Suppressor macrophage treated with lipopolysaccharide for 4 hours (primary cell): Measurements from ENCODE around the gene MC2R.

Experiments used
- DNase-seq: peaks from one replicate; pipeline ENCODE4 v3.0.0-alpha.2; 2020

The MC2R gene

GRCh38 chr18:13915391-13915790 is at the start of gene MC2R:
MC2R (minus strand) TSS chr18:13915536; CDS start chr18:13885518, 30,018 bp downstream.
- DNase-seq = no peak

GRCh38 chr18:13945811-13946210 is 30.5 kb upstream of the MC2R start:
- no peak for DNase-seq

DNA sequence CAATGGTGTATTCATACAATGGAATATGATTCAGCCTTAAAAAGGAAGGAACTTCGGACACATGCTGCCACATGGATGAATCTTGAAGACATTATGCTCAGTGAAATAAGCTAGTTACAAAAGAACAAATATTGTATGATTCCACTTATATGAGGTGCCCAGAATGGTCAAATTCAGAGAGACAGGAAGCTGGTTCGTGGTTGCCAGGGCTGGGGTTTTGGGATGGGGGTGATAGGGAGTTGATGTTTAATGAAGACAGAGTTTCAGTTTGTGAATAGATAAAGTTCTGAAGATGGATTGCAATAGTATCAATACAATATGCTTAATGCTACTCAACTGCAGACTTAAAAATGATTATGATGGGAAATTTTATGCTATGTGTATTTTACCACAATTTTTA is 28.0 kb upstream of the MC2R start:
- no peak for DNase-seq

DNA sequence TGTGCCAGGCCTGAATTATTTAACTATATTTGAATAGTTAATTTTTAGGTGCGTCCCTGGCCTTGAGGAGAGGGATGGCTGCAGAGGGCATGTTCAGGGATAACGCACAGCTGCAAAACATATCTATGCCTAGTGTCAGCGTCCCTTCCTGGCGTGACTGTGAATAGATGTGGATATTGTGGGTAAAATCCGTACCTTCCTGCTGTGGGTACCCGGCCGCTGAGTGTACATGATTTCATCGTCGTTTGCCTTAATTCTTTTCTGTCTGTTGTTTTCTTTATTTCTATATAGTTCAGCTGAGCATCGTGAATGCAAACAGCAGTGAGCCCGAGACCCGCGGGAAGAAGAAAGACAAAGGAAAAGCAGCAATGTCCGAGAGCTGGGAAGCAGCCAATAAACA is 25.0 kb upstream of the MC2R start:
- no peak for DNase-seq

DNA sequence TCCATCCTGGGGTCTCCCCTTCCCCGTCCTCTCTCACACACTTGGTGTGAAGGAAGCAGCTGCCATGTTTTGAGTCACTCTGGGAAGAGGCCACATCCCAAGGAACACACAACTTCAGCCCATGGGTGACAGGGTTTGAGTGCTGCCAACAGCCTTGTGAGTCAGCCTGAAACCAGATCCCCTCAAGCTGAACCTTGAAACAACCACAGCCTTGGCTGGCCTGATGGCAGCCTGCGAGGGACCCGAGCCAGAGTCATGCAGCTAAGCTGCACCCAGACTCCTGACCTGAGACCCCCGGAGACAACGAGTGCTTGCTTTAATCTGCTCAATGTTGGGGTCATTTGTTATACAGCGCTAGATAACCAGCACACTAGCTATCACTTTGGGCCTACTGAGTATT is 19.3 kb upstream of the MC2R start:
- no peak for DNase-seq

DNA sequence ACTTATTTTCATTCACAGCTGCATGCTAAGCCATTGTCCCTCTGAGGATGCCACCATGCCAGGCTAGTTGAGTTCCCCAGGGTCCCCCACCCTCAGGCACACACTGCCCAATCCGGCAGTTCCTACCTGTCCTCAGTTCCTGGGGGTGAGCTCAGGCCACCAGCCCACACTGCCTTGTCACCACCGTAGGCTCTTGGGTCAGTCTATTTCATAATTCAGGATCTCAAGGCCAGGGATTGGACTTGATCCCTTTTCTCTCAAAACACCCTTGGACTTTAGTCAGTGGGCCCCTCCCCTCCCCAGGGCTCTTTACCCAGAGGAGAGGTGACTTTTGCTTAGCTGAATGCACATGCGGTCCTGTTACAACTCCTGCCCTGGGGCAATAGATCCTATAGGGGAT is 18.7 kb upstream of the MC2R start:
- DNase-seq = no peak

- no peak for DNase-seq
Measured at GRCh38 chr18:13932285-13933025, 17.1 kb upstream of the MC2R start.

- DNase-seq = no peak
Measured at GRCh38 chr18:13930964-13931363, 15.6 kb upstream of the MC2R start.

DNA sequence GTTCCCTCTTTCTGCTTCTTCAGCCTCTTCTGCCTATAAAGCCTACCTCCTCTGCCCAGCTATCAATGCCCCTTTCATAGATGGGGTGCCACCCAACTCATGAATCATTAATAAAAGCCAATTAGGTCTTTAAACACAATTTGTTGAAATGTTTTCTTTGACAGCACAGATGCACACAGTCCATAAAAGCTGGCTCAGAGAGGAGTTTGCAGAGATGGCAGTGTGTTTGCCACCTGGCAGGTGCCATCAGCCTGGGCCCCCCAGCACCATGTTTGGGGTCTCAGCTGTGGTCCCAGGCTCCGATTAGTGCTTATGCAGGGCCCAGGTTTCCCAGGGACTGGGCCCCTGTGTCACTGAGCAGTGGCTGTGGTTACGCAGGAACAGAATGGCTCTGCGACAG is 7.9 kb upstream of the MC2R start:
- no peak for DNase-seq

- no peak for DNase-seq
Measured at GRCh38 chr18:13918898-13919297, 3.6 kb upstream of the MC2R start.

DNA sequence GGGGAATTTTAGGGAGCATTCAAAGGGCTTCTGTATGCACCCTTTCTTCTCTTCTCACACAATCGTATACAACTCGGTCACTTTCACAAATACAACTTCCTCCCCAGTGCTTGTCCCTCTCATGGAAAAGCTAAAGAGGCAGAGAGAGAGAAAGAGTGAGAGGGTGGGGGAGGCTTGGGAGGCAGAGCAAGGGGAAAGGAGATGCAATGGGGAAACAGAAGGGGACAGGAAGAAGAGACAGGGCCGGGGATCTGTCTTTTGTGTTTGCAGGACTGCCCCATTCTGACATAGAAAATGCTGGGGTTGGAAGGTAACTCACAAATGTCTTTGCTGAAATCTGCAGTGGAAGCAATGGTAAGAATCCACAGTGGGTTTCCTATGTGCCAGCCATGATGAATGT is 2.1 kb upstream of the MC2R start:
- DNase-seq = no peak

GRCh38 chr18:13916559-13916958 is 1.2 kb upstream of the MC2R start:
- DNase-seq = no peak

DNA sequence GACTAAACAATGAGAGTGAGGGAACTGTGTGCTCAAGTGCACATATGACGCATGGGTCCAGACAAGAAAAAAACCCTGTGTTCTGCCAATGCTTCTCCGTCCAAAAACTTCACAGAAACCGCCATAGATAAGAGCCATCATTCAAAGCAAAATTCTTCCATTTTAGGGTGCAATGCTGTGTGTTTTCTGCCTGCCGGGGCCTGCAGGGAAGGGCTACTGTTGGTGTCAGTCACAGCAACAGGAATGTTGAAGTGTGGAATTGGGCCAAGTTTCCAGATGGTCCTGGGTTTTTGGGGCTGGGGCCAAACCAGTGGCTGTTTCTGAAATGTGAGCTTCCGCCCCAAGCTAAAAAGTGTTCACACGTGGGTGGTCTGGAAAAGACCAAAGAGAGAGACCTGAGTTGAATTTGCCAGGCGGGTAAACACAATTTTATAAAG is 677 bp upstream of the MC2R start:
- no peak for DNase-seq

- DNase-seq = no peak
Measured at GRCh38 chr18:13914756-13915155, 580 bp downstream of the MC2R start.

DNA sequence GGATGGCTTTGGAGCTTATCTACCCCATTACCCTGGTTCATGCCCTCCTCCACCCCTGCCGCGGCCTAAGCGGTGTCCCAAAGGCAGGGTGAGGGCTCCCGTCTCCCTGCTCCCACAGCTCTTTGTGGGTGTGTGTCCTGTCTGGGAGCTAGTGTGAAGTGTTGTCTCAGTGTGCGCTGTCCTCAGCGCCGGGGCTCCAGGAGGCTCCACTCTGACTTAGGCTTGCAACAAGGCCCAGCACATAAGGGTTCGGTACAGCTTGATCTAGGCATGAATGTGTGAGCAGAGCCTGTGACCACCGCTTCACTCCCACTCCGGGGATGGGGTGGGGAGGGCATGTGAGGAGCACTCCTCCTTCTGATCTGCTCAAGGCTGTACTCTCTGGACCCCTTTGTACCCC is 1.2 kb downstream of the MC2R start:
- DNase-seq = no peak

GRCh38 chr18:13913205-13913604 is 2.1 kb downstream of the MC2R start:
- no peak for DNase-seq

GRCh38 chr18:13912601-13913000 is 2.7 kb downstream of the MC2R start:
- no peak for DNase-seq

DNA sequence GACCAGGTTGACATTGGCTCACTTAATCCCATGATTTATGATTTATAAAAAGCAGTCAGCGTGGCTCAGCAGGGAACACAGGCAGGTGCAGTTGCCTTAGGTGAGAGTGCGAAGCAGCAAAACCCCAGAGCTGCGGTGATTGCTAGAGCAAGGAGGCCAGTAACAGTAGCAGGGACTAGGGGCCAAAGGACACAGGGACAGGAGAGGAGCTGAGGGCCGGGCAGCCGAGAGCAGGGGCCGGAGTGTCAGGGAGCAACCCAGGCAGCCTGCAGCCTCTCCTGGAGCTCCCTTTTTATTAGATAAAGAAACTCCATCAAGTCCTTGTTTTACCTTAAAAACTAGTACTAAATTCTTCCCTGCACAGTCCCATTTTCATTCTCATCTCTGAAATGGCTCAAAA is 4.3 kb downstream of the MC2R start:
- no peak for DNase-seq

- no peak for DNase-seq
Measured at GRCh38 chr18:13910501-13910900, 4.8 kb downstream of the MC2R start.

DNA sequence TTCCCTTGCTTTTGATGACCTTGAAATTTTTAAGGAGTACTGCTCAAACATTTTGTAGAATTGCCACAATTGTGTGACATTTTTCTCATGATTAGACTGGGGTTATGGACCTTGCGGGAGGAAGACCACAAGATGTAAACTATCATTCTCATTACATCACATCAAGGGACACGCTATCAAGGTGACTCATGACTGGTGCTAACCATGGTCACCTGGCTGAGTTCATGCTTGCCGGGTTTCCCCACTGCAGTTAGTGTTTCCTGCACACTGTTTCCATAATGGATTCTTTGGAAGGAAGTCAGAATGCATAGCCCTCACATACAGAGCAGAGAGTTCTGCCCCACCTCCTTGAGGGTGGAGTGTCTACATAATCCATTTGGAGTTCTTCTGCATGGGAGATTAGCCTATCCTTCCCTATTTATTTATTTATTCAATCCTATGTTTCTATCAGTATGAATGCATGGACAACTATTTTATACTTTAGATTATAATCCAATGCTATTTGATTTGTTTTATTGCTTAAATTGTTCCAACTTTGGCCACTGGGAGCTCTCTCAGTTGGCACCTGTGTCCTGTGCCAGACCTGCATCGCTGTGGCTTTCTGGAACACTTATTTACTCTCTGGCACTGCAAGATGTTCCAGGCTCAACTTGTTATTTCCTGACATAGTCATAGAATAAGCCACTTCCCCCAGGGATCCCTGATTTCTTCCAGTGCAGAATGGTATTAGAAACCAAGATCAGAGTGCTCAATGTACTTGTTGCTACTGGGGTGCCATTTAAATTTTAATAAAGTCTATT is 6.0 kb downstream of the MC2R start:
- no peak for DNase-seq

GRCh38 chr18:13900633-13901032 is 14.7 kb downstream of the MC2R start:
- DNase-seq = no peak

DNA sequence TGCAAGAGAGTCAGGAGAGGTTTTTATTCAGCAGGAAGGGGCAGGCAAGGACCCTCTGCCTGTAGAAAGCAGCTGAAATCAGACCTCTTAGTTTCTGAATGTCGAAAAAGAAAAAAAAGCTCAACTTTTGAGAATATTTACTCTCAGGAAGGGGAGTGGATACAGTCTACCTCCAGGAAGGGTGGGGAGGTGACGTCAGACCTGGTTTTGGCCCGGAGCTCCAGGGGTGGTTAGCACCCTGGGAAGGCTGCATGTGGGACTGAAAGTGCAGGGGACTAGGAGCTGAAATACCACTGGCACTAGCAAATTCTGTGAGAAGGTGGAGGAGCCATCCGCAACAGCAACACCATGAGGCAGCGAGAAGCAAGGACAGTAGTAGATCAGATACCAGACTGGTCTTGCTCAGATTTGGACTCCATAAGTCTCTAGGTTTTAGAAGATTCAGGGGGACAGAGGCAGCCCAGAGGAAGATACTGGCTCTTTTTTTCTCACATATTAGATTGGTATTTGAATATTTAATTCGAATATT is 19.8 kb downstream of the MC2R start:
- DNase-seq = no peak

DNA sequence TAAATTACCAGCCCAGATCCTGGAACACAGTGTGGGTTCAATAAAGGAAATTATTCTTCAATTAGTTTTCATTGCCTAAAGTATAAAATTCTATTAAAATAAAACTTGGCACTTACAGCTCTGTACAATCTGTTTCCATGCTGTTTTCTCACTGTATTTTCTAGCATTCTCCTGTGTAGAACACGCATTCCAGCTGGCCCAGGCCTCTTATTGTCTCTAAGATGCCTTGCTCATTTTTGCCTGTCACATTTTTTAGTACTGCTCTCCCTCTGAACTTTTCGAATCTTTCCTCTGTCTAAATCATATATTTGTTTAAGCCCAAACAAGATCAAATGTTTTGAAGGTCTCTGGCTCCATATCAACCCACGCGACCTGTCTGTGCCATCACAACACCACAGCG is 20.8 kb downstream of the MC2R start:
- no peak for DNase-seq

- peak; percentile 14 for DNase-seq
Measured at GRCh38 chr18:13893418-13893760, 21.9 kb downstream of the MC2R start.
